Endothelial cell (in vitro differentiated cells): Measurements from ENCODE around the gene PCDHA5. TPM values are rescaled to one million over a fixed set of nuclear protein-coding genes. Genes with fewer than 3 reads are reported as not detected.

ENCODE experiments used
- DNase-seq: peaks from one replicate; pipeline ENCODE4 v3.0.0; 2021; ENCODE audit warnings: low spot score
- H3K27ac Mint-ChIP-seq: one replicate; pipeline ENCODE4 v1.8.0; 2021; ENCODE audit warnings: mixed read lengths, inconsistent platforms; ENCODE audit not compliant: unreplicated experiment
- H3K27me3 Mint-ChIP-seq: one replicate; pipeline ENCODE4 v1.8.0; 2021; ENCODE audit warnings: mild to moderate bottlenecking, moderate library complexity, mixed read lengths, inconsistent platforms; ENCODE audit not compliant: unreplicated experiment
- H3K36me3 Mint-ChIP-seq: one replicate; pipeline ENCODE4 v1.8.0; 2021; ENCODE audit warnings: mild to moderate bottlenecking, low read depth, mixed read lengths, inconsistent platforms; ENCODE audit not compliant: unreplicated experiment
- H3K4me1 Mint-ChIP-seq: one replicate; pipeline ENCODE4 v1.8.0; 2021; ENCODE audit warnings: mild to moderate bottlenecking, mixed read lengths, inconsistent platforms; ENCODE audit not compliant: unreplicated experiment
- H3K4me3 Mint-ChIP-seq: one replicate; pipeline ENCODE4 v1.8.0; 2021; ENCODE audit warnings: mild to moderate bottlenecking, mixed read lengths, inconsistent platforms; ENCODE audit not compliant: unreplicated experiment
- H3K9me3 Mint-ChIP-seq: one replicate; pipeline ENCODE4 v1.8.0; 2021; ENCODE audit warnings: mixed read lengths, inconsistent platforms; ENCODE audit not compliant: unreplicated experiment
- total RNA-seq: library from RNA; stranded (reverse); fragmentation: NEBNext Ultra II Directional; extraction: Animal tissue kit (Norgen Biotek cat#: 25700); gene quantifications from one replicate; pipeline ENCODE4 v1.2.1, GENCODE V29; 2021; ENCODE audit not compliant: unreplicated experiment
- TF ChIP-seq, protein P1 (sequence below): fragments of 200-600 bp; sonication (generic); IDR thresholded peaks from one replicate; pipeline ENCODE4 v1.5.0; 2021; ENCODE audit warnings: antibody characterized with exemption; ENCODE audit not compliant: unreplicated experiment

Gene PCDHA5
- total RNA-seq, 1 donor from 2014 or later, result 2.7 TPM

DNA sequence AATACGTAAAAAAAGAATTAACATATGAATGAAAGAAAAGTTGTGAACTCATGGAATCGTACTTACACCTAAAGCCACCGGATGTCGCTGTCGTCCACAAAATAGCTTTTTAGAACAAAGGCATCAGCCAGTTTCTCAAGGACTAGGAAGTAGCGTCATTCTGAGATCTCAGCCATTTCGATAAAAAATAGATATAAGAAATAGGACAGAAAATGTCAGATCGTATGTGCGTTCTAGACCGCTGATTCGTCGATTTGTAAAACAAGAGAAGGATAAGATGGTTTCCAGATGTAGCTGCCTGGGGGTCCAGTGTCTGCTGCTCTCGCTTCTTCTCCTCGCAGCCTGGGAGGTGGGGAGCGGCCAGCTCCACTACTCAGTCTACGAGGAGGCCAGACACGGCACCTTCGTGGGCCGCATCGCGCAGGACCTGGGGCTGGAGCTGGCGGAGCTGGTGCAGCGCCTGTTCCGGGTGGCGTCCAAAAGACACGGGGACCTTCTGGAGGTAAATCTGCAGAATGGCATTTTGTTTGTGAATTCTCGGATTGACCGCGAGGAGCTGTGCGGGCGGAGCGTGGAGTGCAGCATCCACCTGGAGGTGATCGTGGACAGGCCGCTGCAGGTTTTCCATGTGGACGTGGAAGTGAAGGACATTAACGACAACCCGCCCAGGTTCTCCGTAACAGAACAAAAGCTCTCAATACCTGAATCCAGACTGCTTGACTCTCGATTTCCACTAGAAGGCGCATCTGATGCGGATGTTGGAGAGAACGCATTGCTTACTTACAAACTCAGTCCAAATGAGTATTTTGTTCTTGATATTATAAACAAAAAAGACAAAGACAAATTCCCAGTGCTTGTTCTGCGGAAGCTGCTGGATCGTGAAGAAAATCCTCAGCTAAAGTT lies 34.6 kb downstream of the PCDHA5 start, which contains the start of gene PCDHA10:
TSS of gene PCDHA10 (plus strand) at position 126 of the 903 bp plus-strand sequence. CDS start at position 278, 152 bp downstream.
- TF ChIP-seq, protein P1, sequence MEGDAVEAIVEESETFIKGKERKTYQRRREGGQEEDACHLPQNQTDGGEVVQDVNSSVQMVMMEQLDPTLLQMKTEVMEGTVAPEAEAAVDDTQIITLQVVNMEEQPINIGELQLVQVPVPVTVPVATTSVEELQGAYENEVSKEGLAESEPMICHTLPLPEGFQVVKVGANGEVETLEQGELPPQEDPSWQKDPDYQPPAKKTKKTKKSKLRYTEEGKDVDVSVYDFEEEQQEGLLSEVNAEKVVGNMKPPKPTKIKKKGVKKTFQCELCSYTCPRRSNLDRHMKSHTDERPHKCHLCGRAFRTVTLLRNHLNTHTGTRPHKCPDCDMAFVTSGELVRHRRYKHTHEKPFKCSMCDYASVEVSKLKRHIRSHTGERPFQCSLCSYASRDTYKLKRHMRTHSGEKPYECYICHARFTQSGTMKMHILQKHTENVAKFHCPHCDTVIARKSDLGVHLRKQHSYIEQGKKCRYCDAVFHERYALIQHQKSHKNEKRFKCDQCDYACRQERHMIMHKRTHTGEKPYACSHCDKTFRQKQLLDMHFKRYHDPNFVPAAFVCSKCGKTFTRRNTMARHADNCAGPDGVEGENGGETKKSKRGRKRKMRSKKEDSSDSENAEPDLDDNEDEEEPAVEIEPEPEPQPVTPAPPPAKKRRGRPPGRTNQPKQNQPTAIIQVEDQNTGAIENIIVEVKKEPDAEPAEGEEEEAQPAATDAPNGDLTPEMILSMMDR, result peak; percentile 55
- DNase-seq, result no peak
- peaks cover 19% of the 10 kb centered on the region for H3K36me3 Mint-ChIP-seq
- peak within 1 kb of the TSS; percentile 89 for H3K4me3 Mint-ChIP-seq
- peaks cover 2% of the 10 kb centered on the region for H3K27me3 Mint-ChIP-seq
- H3K9me3 Mint-ChIP-seq, result no peaks in the 10 kb centered on the region
- peak within 1 kb of the TSS; percentile 84 for H3K27ac Mint-ChIP-seq
- H3K4me1 Mint-ChIP-seq, result peaks cover 10% of the 10 kb centered on the region

DNA sequence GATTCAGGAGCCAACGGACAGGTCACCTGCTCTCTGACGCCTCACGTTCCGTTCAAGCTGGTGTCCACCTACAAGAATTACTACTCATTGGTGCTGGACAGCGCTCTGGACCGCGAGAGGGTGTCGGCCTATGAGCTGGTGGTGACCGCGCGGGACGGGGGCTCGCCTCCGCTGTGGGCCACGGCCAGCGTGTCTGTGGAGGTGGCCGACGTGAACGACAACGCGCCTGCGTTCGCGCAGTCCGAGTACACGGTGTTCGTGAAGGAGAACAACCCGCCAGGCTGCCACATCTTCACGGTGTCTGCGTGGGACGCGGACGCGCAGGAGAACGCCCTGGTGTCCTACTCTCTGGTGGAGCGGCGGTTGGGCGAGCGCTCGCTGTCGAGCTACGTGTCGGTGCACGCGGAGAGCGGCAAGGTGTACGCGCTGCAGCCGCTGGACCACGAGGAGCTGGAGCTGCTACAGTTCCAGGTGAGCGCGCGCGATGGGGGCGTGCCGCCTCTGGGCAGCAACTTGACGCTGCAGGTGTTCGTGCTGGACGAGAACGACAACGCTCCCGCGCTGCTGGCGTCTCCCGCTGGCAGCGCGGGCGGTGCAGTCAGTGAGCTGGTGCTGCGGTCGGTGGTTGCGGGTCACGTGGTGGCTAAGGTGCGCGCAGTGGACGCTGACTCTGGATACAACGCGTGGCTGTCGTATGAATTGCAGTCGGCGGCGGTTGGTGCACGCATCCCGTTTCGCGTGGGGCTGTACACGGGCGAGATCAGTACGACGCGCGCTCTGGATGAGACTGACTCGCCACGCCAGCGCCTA lies 36.0 kb downstream of the PCDHA5 start:
- TF ChIP-seq, protein P1, result no peak
- Mint-ChIP-seq H3K27ac (no peak overlapping the region), H3K27me3 (peaks cover 6% of the 10 kb centered on the region), H3K9me3 (no peaks in the 10 kb centered on the region), H3K4me3 (no peak overlapping the region), H3K4me1 (peaks cover 10% of the 10 kb centered on the region), H3K36me3 (peaks cover 30% of the 10 kb centered on the region)
- no peak for DNase-seq

DNA sequence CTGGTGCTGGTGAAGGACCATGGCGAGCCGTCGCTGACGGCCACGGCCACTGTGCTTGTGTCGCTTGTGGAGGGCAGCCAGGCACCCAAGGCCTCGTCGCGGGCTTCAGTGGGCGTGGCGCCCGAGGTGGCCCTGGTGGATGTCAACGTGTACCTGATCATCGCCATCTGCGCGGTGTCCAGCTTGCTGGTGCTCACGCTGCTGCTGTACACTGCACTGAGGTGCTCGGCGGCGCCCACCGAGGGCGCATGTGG lies 36.5 kb downstream of the PCDHA5 start:
- no peak for DNase-seq
- TF ChIP-seq, protein P1, result no peak
- Mint-ChIP-seq H3K27ac (no peak overlapping the region), H3K36me3 (peaks cover 35% of the 10 kb centered on the region), H3K27me3 (peaks cover 6% of the 10 kb centered on the region), H3K4me3 (no peak overlapping the region), H3K4me1 (peaks cover 10% of the 10 kb centered on the region), H3K9me3 (no peaks in the 10 kb centered on the region)

GRCh38 chr5:140862441-140863295 lies 41.3 kb downstream of the PCDHA5 start:
- no peak overlapping the region for H3K4me3 Mint-ChIP-seq
- H3K4me1 Mint-ChIP-seq, result no peaks in the 10 kb centered on the region
- H3K27ac Mint-ChIP-seq, result no peak overlapping the region
- no peak for DNase-seq
- peaks cover 30% of the 10 kb centered on the region for H3K36me3 Mint-ChIP-seq
- no peaks in the 10 kb centered on the region for H3K9me3 Mint-ChIP-seq
- H3K27me3 Mint-ChIP-seq, result peaks cover 4% of the 10 kb centered on the region
- TF ChIP-seq, protein P1, result no peak
